K562 (cell line): ENCODE measurements around the gene SHISAL1. TPM values are rescaled to one million over a fixed set of nuclear protein-coding genes. Genes with fewer than 3 reads are reported as not detected.

Source experiments
- ATAC-seq: fragments of 200-7000 bp; cut with Tn5 transposase; 3 replicates; pipeline ENCODE4 v1.9.1; 2020; ENCODE audit warnings: moderate library complexity
- BruUV-seq: library from RNA; stranded (reverse); fragments of 400-500 nt; replicated peaks from 2 replicates; lab custom pipeline; 2021; lab: Mats Ljungman, UMichigan
- CTCF ChIA-PET: fragments of 300-600 bp; formaldehyde crosslinking; extraction: SDS; loops from one replicate; lab custom pipeline; 2021; ENCODE audit warnings: low intra/inter-chr PET ratio; lab: Yijun Ruan, JAX
- POLR2A ChIA-PET: fragments of 300-600, 350-650 bp; sonication (Branson Sonifier 250); formaldehyde crosslinking; extraction: SDS; loops from one replicate; lab custom pipeline; 2021; ENCODE audit warnings: antibody characterized with exemption, inconsistent platforms; lab: Yijun Ruan, JAX
- DNase-seq, 4 experiments: peaks; one replicate each; pipeline versions ENCODE4 v3.0.0 to v3.0.0-alpha.2; 2011 to 2018; ENCODE audit warnings: low spot score in 3 of 4, mixed read lengths in 3 of 4; ENCODE audit errors: extremely low read depth in 1 of 4
- FAIRE-seq: peaks from 2 replicates; lab custom pipeline; 2011; peaks lifted over from hg19 to GRCh38; lab: Jason Lieb, UNC
- H2AFZ ChIP-seq: 2 replicates; pipeline ENCODE4 v1.6.0; 2011; ENCODE audit warnings: low read depth, low read length, control low read depth, inconsistent platforms
- H3K27ac ChIP-seq: fragments of 200-600 bp; 3 replicates; pipeline ENCODE4 v1.8.0; 2011; ENCODE audit warnings: low read depth, mild to moderate bottlenecking, control low read depth, inconsistent platforms, low read length, moderate library complexity, mixed read lengths; ENCODE audit errors: extremely low read depth
- H3K27me3 ChIP-seq, 2 experiments: fragments of 300-600 bp in 1 of 2; 2 replicates in 1 of 2; 3 replicates in 1 of 2; pipeline versions ENCODE4 v1.6.0 to v1.8.0; 2011; ENCODE audit warnings: inconsistent platforms in 2 of 2, low read length in 2 of 2, mild to moderate bottlenecking in 1 of 2, mixed read lengths in 1 of 2, moderate library complexity in 1 of 2; ENCODE audit not compliant: control insufficient read depth in 2 of 2, insufficient read depth in 2 of 2
- H3K36me3 ChIP-seq: fragments of 300-600 bp; 3 replicates; pipeline ENCODE4 v1.8.0; 2011; ENCODE audit warnings: mild to moderate bottlenecking, low read length, inconsistent platforms; ENCODE audit not compliant: control insufficient read depth, insufficient read depth
- H3K4me1 ChIP-seq, 2 experiments: fragments of 200-600 bp in 1 of 2; replicated peaks in 1 of 2; 2 replicates in 1 of 2; 3 replicates in 1 of 2; pipeline versions ENCODE4 v1.5.1 to v1.8.0; 2011; ENCODE audit warnings: inconsistent platforms in 2 of 2, low read length in 2 of 2, mild to moderate bottlenecking in 1 of 2, mixed read lengths in 1 of 2, moderate library complexity in 1 of 2; ENCODE audit not compliant: control insufficient read depth in 2 of 2, insufficient read depth in 2 of 2
- H3K4me2 ChIP-seq: 2 replicates; pipeline ENCODE4 v1.6.1; 2011; ENCODE audit warnings: low read length, control low read depth, inconsistent platforms, mixed read lengths; ENCODE audit not compliant: insufficient read depth
- H3K4me3 ChIP-seq: fragments of 200-600 bp; sonication (generic), shearing (Covaris generic); 2 replicates; pipeline ENCODE4 v1.5.1; 2016; ENCODE audit warnings: control low read depth, inconsistent platforms
- H3K79me2 ChIP-seq: fragments of 200-600 bp; 3 replicates; pipeline ENCODE4 v1.8.0; 2011; ENCODE audit warnings: low read length, inconsistent platforms; ENCODE audit not compliant: control insufficient read depth, insufficient read depth
- H3K9ac ChIP-seq, 2 experiments: 2 replicates each; pipeline versions ENCODE4 v1.6.0 to v1.6.1; 2011; ENCODE audit warnings: low read depth in 2 of 2, low read length in 2 of 2, control low read depth in 1 of 2, inconsistent platforms in 1 of 2, mild to moderate bottlenecking in 1 of 2, mixed read lengths in 1 of 2; ENCODE audit not compliant: insufficient read depth in 1 of 2
- H3K9me1 ChIP-seq: one replicate; pipeline ENCODE4 v1.6.0; 2011; ENCODE audit warnings: inconsistent platforms, mild to moderate bottlenecking, low read length, moderate library complexity; ENCODE audit not compliant: control insufficient read depth, insufficient read depth
- H3K9me3 ChIP-seq: replicated peaks from 2 replicates; pipeline ENCODE4 v1.5.1; 2011; ENCODE audit warnings: low read depth, low read length, inconsistent platforms; ENCODE audit not compliant: control insufficient read depth, insufficient read depth
- H4K20me1 ChIP-seq: replicated peaks from 2 replicates; pipeline ENCODE4 v1.6.1; 2011; ENCODE audit warnings: low read length, inconsistent platforms, mixed read lengths; ENCODE audit not compliant: control insufficient read depth, insufficient read depth
- ZFP1 ChIP-seq: fragments of 450-650 bp; formaldehyde crosslinking; IDR thresholded peaks from 2 replicates; pipeline ENCODE4 v1.4.0; 2020; ENCODE audit warnings: mild to moderate bottlenecking, mixed read lengths
- WGBS: fragments of 100-300 bp; shearing (Covaris generic); methylation state at CpG from one replicate; pipeline ENCODE4 v1.1.6; 2016; ENCODE audit warnings: low coverage, mixed read lengths; ENCODE audit not compliant: insufficient coverage; ENCODE audit errors: missing lambda C conversion rate; 5-methylcytosine and 5-hydroxymethylcytosine counted together
- in situ Hi-C: fragments of 300-500 bp; cut with MboI; formaldehyde crosslinking; loops from 4 replicates; pipeline ENCODE4 v1.15.0; 2018; ENCODE audit warnings: inconsistent platforms, mixed read lengths
- intact Hi-C: fragments of 100-400 bp; cut with micrococcal nuclease; formaldehyde crosslinking; loops from 2 replicates; pipeline ENCODE4 v1.14.2; 2022
- polyA plus RNA-seq, 8 experiments: library from polyadenylated mRNA; depleted of rRNA in 4 of 8; stranded (reverse) in 5 of 8; unstranded in 3 of 8; fragments of >200 nt; fragmentation: Nextera tagmentation in 2 of 8; fragmentation: Illumina TruSeq in 1 of 8; extraction: Ambion mirVana in 2 of 8; extraction: Trizol in 1 of 8; gene quantifications; 2 replicates each; pipeline versions ENCODE4 v1.2.1 to v1.2.3, GENCODE V29; 2011 to 2014; ENCODE audit warnings: inconsistent platforms in 1 of 8, missing spikeins in 1 of 8
- total RNA-seq, 7 experiments: library from RNA; depleted of rRNA in 6 of 7; stranded (reverse); fragments of >200 nt in 6 of 7; fragmentation: Illumina TruSeq in 2 of 7; extraction: Trizol in 2 of 7; gene quantifications; 2 replicates each; pipeline versions ENCODE4 v1.2.1 to v1.2.3, GENCODE V29; 2011 to 2021; ENCODE audit warnings: low replicate concordance in 1 of 7
- TF ChIP-seq, protein P1 (sequence below): sonication (generic); formaldehyde crosslinking; IDR thresholded peaks from 2 replicates; pipeline ENCODE4 v1.8.0; 2023; ENCODE audit warnings: mild to moderate bottlenecking, missing genetic modification reagents

Gene SHISAL1
- total and polyA plus RNA-seq, 9 of the 15 experiments (the other 6 are each of a cell fraction or from before 2014, with no cell fraction given): not detected

DNA sequence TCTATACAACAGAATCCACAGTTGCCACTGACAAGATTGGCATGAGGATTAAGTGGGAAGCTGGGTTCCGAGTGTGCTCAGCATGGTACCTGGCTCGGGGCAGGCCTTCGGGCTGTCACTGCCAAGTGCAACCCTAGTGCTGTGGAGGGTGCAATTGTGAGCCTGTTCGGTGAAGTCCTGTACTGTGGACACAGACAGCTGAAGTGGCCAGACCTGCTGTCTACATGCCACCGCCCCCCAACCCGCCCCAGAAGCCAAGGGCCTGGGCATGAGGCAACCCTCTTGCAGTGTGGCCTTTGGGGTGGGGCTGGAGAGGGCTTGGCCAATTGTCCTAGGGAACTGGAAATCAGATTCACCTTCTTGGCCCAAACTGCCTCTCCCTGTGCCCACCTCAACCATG, 15.6 kb upstream of the SHISAL1 start (continued):
- TF ChIP-seq, protein P1, sequence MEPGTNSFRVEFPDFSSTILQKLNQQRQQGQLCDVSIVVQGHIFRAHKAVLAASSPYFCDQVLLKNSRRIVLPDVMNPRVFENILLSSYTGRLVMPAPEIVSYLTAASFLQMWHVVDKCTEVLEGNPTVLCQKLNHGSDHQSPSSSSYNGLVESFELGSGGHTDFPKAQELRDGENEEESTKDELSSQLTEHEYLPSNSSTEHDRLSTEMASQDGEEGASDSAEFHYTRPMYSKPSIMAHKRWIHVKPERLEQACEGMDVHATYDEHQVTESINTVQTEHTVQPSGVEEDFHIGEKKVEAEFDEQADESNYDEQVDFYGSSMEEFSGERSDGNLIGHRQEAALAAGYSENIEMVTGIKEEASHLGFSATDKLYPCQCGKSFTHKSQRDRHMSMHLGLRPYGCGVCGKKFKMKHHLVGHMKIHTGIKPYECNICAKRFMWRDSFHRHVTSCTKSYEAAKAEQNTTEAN (CRISPR knock-in tag): no peak

DNA sequence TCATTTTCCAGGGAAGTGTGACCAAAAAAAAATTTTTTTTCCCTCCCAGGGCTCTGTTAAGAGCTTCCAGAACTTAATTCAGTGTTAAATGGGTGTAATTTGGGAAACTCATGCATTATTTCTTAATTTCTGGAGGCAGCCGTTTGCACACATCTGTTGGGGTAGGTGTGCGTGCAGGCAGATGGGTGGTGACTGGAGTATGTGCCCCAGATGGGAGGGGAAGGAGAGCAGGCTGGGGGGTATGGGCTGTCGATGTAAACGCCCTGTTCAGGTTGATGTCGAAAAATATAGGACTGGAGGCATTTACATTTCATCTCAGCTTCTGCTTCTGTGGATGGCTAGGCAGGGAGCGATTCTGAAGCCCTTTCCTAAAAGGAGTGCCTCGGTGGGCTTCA, 13.7 kb upstream of the SHISAL1 start:
- no peaks in the 10 kb centered on the region for H3K9me3 ChIP-seq
- H3K9ac ChIP-seq: no peak overlapping the region
- H3K4me2 ChIP-seq: no peak overlapping the region
- intact Hi-C loops: no loop called here
- ATAC-seq: no peak
- ChIA-PET CTCF (no interaction called here), POLR2A (interaction anchor here (0.7 kb wide), 1 partner anchor 510 kb away, joined by 3 read pairs; no protein-coding TSS in a partner anchor)
- DNase-seq: no peak
- H3K27me3 ChIP-seq: peaks cover 2 to 12% of the 10 kb centered on the region in 2 experiments; a peak in 3 of 5 replicates
- H3K4me3 ChIP-seq: no peak overlapping the region
- no peaks in the 10 kb centered on the region for H3K36me3 ChIP-seq
- in situ Hi-C loops: no loop called here
- H3K79me2 ChIP-seq: no peaks in the 10 kb centered on the region
- no peak for FAIRE-seq
- H4K20me1 ChIP-seq: no peaks in the 10 kb centered on the region
- H3K4me1 ChIP-seq: no peaks in the 10 kb centered on the region; a peak in 1 of 5 replicates
- no peaks in the 10 kb centered on the region for H3K9me1 ChIP-seq
- no TSS peak for BruUV-seq
- 3% methylated on average over 6 of the region's 7 CpGs for WGBS
- TF ChIP-seq ZFP1: no peak
- no peak overlapping the region for H3K27ac ChIP-seq
- no peak overlapping the region for H2AFZ ChIP-seq
